CD4-positive, alpha-beta T cell treated with Interleukin-6 at 100 ng/mL for 8 hours (primary cell): ENCODE measurements around the gene CNKSR3.

Source experiments
- DNase-seq: peaks from one replicate; pipeline ENCODE4 v3.0.0-alpha.2; 2020; ENCODE audit warnings: mixed read lengths, low spot score

CNKSR3 gene

GRCh38 chr6:154414021-154414813, 96.3 kb downstream of the CNKSR3 start:
- no peak for DNase-seq

GRCh38 chr6:154412106-154412820, 98.2 kb downstream of the CNKSR3 start:
- no peak for DNase-seq

GRCh38 chr6:154411076-154411475, 99.4 kb downstream of the CNKSR3 start:
- no peak for DNase-seq

- no peak for DNase-seq
Measured at GRCh38 chr6:154410619-154411072, 99.8 kb downstream of the CNKSR3 start.

- DNase-seq, result no peak
Measured at GRCh38 chr6:154408891-154409500, 101.5 kb downstream of the CNKSR3 start.

GRCh38 chr6:154407440-154407839, 103.0 kb downstream of the CNKSR3 start:
- no peak for DNase-seq

- DNase-seq, result no peak
Measured at GRCh38 chr6:154406869-154407268, 103.6 kb downstream of the CNKSR3 start.

GRCh38 chr6:154406301-154406700, 104.2 kb downstream of the CNKSR3 start:
- DNase-seq, result no peak

- DNase-seq, result no peak
Measured at GRCh38 chr6:154404791-154405400, 105.6 kb downstream of the CNKSR3 start.

- DNase-seq, result no peak
Measured at GRCh38 chr6:154403788-154404187, 106.7 kb downstream of the CNKSR3 start.

GRCh38 chr6:154402081-154402780, 108.3 kb downstream of the CNKSR3 start:
- no peak for DNase-seq

GRCh38 chr6:154399097-154399496, 111.4 kb downstream of the CNKSR3 start:
- no peak for DNase-seq

- DNase-seq, result no peak
Measured at GRCh38 chr6:154397491-154398195, 112.8 kb downstream of the CNKSR3 start.

- no peak for DNase-seq
Measured at GRCh38 chr6:154395878-154396277, 114.6 kb downstream of the CNKSR3 start.

- DNase-seq, result no peak
Measured at GRCh38 chr6:154395316-154395715, 115.2 kb downstream of the CNKSR3 start.

- DNase-seq, result no peak
Measured at GRCh38 chr6:154394571-154394970, 115.9 kb downstream of the CNKSR3 start.

GRCh38 chr6:154390034-154390433, 120.5 kb downstream of the CNKSR3 start:
- DNase-seq, result no peak

- DNase-seq, result no peak
Measured at GRCh38 chr6:154388803-154389202, 121.7 kb downstream of the CNKSR3 start.

- no peak for DNase-seq
Measured at GRCh38 chr6:154386848-154387717, 123.4 kb downstream of the CNKSR3 start.

- DNase-seq, result no peak
Measured at GRCh38 chr6:154384191-154384590, 126.3 kb downstream of the CNKSR3 start.
